Lower leg skin (tissue), 4 donors: ENCODE results near the gene PLXNC1. TPM values are rescaled to one million over a fixed set of nuclear protein-coding genes. Genes with fewer than 3 reads are reported as not detected.

Experiments
- DNase-seq, 2 donors: peaks; one replicate each; pipeline ENCODE4 v3.0.0-alpha.2; 2019; ENCODE audit warnings: low spot score in 2 of 2
- H3K4me3 ChIP-seq: fragments of 200-600 bp; sonication (generic); 2 replicates; pipeline ENCODE4 v1.5.1; 2017; ENCODE audit warnings: mild to moderate bottlenecking, low read depth; ENCODE audit not compliant: poor library complexity, severe bottlenecking
- CTCF ChIP-seq, 3 donors: fragments of 450-650 bp; IDR thresholded peaks; one replicate each; pipeline ENCODE4 v1.5.1; 2016; ENCODE audit warnings: antibody characterized with exemption in 3 of 3, mild to moderate bottlenecking in 3 of 3, moderate library complexity in 2 of 3
- POLR2A ChIP-seq, 2 donors: fragments of 450-650 bp; IDR thresholded peaks; one replicate each; pipeline ENCODE4 v1.6.1; 2016 to 2017; ENCODE audit warnings: antibody characterized with exemption in 2 of 2, mild to moderate bottlenecking in 1 of 2, moderate library complexity in 1 of 2
- WGBS, 2 donors: methylation state at CpG; one replicate each; pipeline ENCODE4 v1.1.5; 2018; 5-methylcytosine and 5-hydroxymethylcytosine counted together
- intact Hi-C: fragments of 100-400 bp; cut with DNase I; formaldehyde crosslinking; loops from one replicate; pipeline ENCODE4 v1.15.0; 2023; ENCODE audit warnings: low total_unique reads
- total RNA-seq, 4 donors: library from RNA; depleted of rRNA; stranded (reverse); fragments of >200 nt; gene quantifications; one replicate each; pipeline ENCODE4 v1.1.0, GENCODE V29; 2016

PLXNC1 gene
- total RNA-seq, 4 donors from 2014 or later = 7.6 to 10.8 (median 8.2) TPM

- TF ChIP-seq POLR2A (IDR thresholded peaks at IDR 0.05) = no peak
- TF ChIP-seq CTCF (IDR thresholded peaks at IDR 0.05) = peak in 1 of 3 donors; percentile 42
- intact Hi-C loops = loop anchor here (5.0 kb wide), 2 partner anchors 530 to 600 kb away; partner anchors contain the start of gene SOCS2
- WGBS, 2 donors = 1% methylated on average over 41 to 44 of the region's 50 CpGs
- DNase-seq = peak; percentile 89 to 97
- H3K4me3 ChIP-seq = peak overlapping the region; percentile 39
These were observed 46.4 kb upstream of the PLXNC1 start for GRCh38 chr12:94101738-94102660.

- H3K4me3 ChIP-seq = no peak overlapping the region
- intact Hi-C loops = loop anchor here (5.0 kb wide), 2 partner anchors 532 to 602 kb away; partner anchors contain the start of gene SOCS2
- DNase-seq = no peak
- TF ChIP-seq POLR2A (IDR thresholded peaks at IDR 0.05) = no peak
- no peak for TF ChIP-seq CTCF (IDR thresholded peaks at IDR 0.05)
- WGBS, 2 donors = 50 to 52% methylated on average over 4 of the region's 4 CpGs
These were observed 44.4 kb upstream of the PLXNC1 start for GRCh38 chr12:94103986-94104385.

- no peak for TF ChIP-seq CTCF (IDR thresholded peaks at IDR 0.05)
- no peak for TF ChIP-seq POLR2A (IDR thresholded peaks at IDR 0.05)
- 81% methylated on average over 4 of the region's 4 CpGs for WGBS, 2 donors
- intact Hi-C loops = no loop called here
- H3K4me3 ChIP-seq = no peak overlapping the region
- DNase-seq = no peak
These were observed 40.5 kb upstream of the PLXNC1 start for GRCh38 chr12:94107910-94108309.

- H3K4me3 ChIP-seq = no peak overlapping the region
- no peak for DNase-seq
- WGBS, 2 donors = 18 to 26% methylated on average over 5 of the region's 5 CpGs
- intact Hi-C loops = no loop called here
- TF ChIP-seq POLR2A (IDR thresholded peaks at IDR 0.05) (no peak), CTCF (IDR thresholded peaks at IDR 0.05) (no peak)
These were observed 39.2 kb upstream of the PLXNC1 start for GRCh38 chr12:94109160-94109559.

GRCh38 chr12:94110258-94110657, 38.1 kb upstream of the PLXNC1 start:
- WGBS, 2 donors = 92 to 93% methylated on average over 9 of the region's 9 CpGs
- intact Hi-C loops = no loop called here
- TF ChIP-seq POLR2A (IDR thresholded peaks at IDR 0.05) (no peak), CTCF (IDR thresholded peaks at IDR 0.05) (no peak)
- no peak overlapping the region for H3K4me3 ChIP-seq
- DNase-seq = no peak
